GM21367 (cell line): Measurements from ENCODE around the gene NELFE.
"Not testable (repeated sequence)": the region's sequence is repeated elsewhere in the genome, so short reads cannot be mapped to it uniquely, and the experiment has no call there.

ENCODE experiments used
- ATAC-seq: cut with Tn5 transposase; IDR thresholded peaks from one replicate; pipeline ENCODE4 v1.9.1; 2021; ENCODE audit not compliant: unreplicated experiment

The NELFE gene

GRCh38 chr6:31949926-31950548, 8.7 kb downstream of the NELFE start:
- ATAC-seq = no peak

GRCh38 chr6:31948753-31949413, 9.9 kb downstream of the NELFE start:
- ATAC-seq = no peak

- ATAC-seq = no peak
These were observed 10.5 kb downstream of the NELFE start for GRCh38 chr6:31948306-31948705.

- no peak for ATAC-seq
These were observed 10.9 kb downstream of the NELFE start for GRCh38 chr6:31947864-31948263.

- no peak for ATAC-seq
These were observed 11.6 kb downstream of the NELFE start for GRCh38 chr6:31947070-31947675.

GRCh38 chr6:31946370-31946885, 12.3 kb downstream of the NELFE start:
- no peak for ATAC-seq

GRCh38 chr6:31945507-31946369, 13.0 kb downstream of the NELFE start, which contains the start of gene CFB:
TSS of gene CFB (plus strand) at chr6:31946095. CDS start at chr6:31946222, 127 bp downstream.
- no peak for ATAC-seq

GRCh38 chr6:31945154-31945506, 13.6 kb downstream of the NELFE start:
- no peak for ATAC-seq

GRCh38 chr6:31943742-31944141, 15.0 kb downstream of the NELFE start:
- ATAC-seq = no peak

- ATAC-seq = no peak
These were observed 18.5 kb downstream of the NELFE start for GRCh38 chr6:31940256-31940664.

GRCh38 chr6:31935823-31936222, 22.9 kb downstream of the NELFE start:
- ATAC-seq = no peak

GRCh38 chr6:31935021-31935420, 23.8 kb downstream of the NELFE start:
- no peak for ATAC-seq

- ATAC-seq = no peak
These were observed 25.2 kb downstream of the NELFE start for GRCh38 chr6:31933537-31933936.

GRCh38 chr6:31932137-31932536, 26.6 kb downstream of the NELFE start:
- ATAC-seq = not testable (repeated sequence)

- no peak for ATAC-seq
These were observed 27.8 kb downstream of the NELFE start for GRCh38 chr6:31930962-31931361.

GRCh38 chr6:31928672-31928939, 30.2 kb downstream of the NELFE start:
- ATAC-seq = no peak

GRCh38 chr6:31927863-31928671, 30.7 kb downstream of the NELFE start:
- no peak for ATAC-seq

- no peak for ATAC-seq
These were observed 31.4 kb downstream of the NELFE start, which contains the start of gene C2 for GRCh38 chr6:31927242-31927862. TSS of gene C2 (plus strand) at chr6:31927717. CDS start at chr6:31927753, 36 bp downstream.

GRCh38 chr6:31922942-31923341, 35.8 kb downstream of the NELFE start:
- no peak for ATAC-seq

GRCh38 chr6:31920811-31921210, 38.0 kb downstream of the NELFE start:
- ATAC-seq = no peak
